HG03439 (cell line): ENCODE measurements around the gene APBB2.
"Not testable (repeated sequence)": the region's sequence is repeated elsewhere in the genome, so short reads cannot be mapped to it uniquely, and the experiment has no call there.

Source experiments
- ATAC-seq: cut with Tn5 transposase; IDR thresholded peaks from one replicate; pipeline ENCODE4 v1.9.1; 2021; ENCODE audit warnings: mild to moderate bottlenecking, moderate library complexity; ENCODE audit not compliant: unreplicated experiment

APBB2 gene

GRCh38 chr4:41069838-41070237 is 144.5 kb downstream of the APBB2 start:
- ATAC-seq, result no peak

- no peak for ATAC-seq
Measured at GRCh38 chr4:41069257-41069656, 145.1 kb downstream of the APBB2 start.

- no peak for ATAC-seq
Measured at GRCh38 chr4:41067369-41067768, 147.0 kb downstream of the APBB2 start.

- ATAC-seq, result no peak
Measured at GRCh38 chr4:41066049-41066448, 148.3 kb downstream of the APBB2 start.

DNA sequence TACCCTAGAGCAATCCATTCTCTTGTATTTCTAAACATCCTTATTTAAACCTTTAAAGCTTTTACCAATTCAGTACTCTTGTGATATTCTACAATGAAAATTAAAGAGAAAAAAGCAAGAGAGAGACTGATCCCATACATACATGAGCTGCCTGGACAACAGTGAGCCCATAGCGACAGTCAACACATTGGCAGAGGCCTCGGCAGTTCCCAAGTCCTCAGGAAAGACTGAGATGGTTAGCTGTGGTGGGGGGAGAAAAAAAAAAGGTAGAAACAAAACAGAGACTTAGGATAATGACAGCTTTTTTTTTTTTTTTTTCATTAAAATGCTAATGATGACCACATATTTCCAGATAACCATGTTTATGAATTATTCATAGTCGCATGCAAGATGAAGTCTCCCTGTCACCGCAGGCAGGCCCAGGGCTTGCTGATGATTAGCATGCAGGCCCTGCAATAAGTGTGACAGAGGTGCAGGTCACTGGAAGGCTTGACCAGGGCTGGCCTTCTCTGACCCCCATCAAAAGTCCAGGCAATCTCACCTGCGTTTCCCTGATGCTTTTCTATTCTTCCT is 148.8 kb downstream of the APBB2 start:
- no peak for ATAC-seq

- ATAC-seq, result no peak
Measured at GRCh38 chr4:41064953-41065352, 149.4 kb downstream of the APBB2 start.

- ATAC-seq, result no peak
Measured at GRCh38 chr4:41061482-41062185, 152.7 kb downstream of the APBB2 start.

- ATAC-seq, result no peak
Measured at GRCh38 chr4:41060352-41061334, 153.7 kb downstream of the APBB2 start.

- ATAC-seq, result not testable (repeated sequence)
Measured at GRCh38 chr4:41059411-41059810, 154.9 kb downstream of the APBB2 start.

GRCh38 chr4:41058426-41058825 is 155.9 kb downstream of the APBB2 start:
- no peak for ATAC-seq

DNA sequence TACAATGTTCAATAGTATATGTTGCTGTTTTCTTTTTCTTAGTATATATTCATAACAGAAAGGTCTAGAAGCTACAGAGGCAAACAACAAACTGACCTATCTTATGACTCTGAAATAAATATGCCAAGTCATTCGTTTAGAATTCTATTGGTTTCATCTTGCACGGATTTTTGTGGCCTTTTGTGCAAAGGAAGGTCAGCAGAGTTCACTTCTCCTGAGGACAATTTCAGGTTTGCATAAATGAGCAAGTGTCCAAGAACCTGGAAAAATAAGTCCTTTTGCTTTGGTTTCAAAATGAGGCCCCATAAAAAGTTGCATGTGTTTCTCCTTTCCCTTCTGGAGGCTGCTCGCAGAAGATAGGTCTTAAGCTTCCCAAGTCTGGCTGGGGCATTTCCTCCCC is 156.9 kb downstream of the APBB2 start:
- no peak for ATAC-seq

DNA sequence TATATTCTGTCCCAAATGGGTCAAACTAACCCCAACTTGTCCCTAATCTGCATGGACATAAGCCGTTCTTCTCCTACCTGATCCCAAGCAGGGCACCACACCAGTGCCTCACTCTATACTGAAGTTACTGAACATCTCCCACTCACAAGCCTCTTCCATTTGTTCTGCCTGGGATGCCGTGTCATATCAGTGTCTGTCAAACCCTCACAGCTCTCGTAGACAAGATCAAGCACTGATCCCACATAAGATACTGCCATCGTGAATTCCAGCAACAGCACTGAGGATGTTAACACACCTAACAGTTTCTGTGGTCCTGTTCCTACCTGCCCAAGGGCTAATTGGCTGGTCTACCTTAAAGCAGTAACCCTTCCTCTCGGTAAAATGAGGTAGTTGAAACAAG is 162.1 kb downstream of the APBB2 start:
- no peak for ATAC-seq

DNA sequence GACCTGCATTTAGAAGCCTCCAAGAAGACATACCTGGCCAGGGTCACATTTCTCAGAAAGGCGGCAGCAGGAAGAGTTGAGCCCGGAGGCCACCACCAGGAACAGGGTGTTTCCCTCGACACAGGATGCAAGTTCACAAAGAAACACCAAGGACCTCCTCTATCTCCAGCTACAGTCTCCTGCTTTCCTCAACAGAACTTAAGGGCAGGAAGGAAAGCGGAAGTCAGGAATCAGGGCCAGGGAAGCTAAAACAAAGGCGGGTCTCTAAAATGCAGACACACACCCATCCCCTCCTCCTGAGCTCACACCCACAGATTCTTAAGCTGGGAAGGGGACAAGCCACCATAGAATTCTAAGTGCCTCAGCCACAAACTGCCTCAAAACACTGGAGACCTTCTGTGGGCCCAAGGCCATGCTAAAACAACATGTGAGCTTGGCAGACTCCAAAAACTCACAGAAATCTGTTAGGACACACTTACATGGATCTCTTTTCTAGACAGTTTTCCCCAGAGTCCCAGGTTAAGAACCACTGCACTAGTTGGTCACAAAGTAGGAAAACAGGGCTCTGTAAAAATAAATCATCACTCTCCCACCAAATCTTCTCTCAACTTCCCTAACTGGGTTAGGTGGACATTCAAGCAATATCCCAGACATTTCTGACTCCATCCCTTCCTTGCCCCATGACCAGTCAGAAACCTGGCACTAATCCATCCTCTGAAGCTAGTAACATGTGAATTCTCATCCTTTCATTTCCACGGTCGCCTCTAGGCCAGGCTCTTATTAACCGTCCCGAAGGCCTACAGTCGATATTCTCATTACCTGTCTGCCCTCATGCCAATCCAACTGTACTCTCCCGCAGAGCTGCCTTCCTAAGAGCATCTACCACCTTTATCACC is 163.2 kb downstream of the APBB2 start:
- ATAC-seq, result no peak

GRCh38 chr4:41050116-41050515 is 164.2 kb downstream of the APBB2 start:
- no peak for ATAC-seq

- ATAC-seq, result not testable (repeated sequence)
Measured at GRCh38 chr4:41049176-41049575, 165.2 kb downstream of the APBB2 start.

GRCh38 chr4:41044791-41045190 is 169.6 kb downstream of the APBB2 start:
- no peak for ATAC-seq

DNA sequence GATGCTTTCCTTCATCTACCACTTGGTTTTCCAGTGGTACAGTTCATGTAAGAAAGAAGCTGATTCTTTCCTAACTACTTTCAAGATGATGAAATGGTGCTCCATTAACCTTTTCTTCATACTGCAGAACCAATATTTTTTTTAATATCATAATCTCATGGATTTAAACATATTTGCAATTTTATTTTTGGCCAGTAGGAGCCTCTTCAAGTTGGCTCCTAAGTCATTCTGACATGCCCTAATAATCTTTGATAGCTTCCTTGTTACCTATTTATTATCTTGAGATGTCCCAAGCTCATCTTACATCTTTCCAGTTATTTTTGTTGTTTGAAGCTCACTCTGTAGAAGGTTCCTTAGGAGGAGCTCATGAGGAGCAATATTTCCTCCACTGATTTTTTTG is 170.2 kb downstream of the APBB2 start:
- no peak for ATAC-seq

DNA sequence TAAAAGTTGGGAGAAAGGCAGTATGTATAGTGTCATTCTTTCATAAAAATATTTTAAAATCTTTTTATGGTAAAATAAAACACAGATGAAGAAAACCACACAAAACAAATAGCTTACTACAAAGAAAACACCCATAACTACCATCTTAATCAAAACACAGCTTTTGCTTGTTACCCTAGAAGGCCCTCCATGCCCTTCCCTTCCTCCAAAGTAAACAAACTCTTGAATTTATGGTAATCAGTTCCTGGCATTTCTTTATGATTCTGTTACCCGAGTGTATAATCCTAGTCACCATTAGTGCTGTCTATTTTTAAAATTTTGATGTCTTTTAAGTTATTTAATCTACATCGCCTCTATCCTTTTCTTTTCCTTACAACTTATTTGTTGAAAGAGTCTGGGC is 170.9 kb downstream of the APBB2 start:
- ATAC-seq, result no peak

DNA sequence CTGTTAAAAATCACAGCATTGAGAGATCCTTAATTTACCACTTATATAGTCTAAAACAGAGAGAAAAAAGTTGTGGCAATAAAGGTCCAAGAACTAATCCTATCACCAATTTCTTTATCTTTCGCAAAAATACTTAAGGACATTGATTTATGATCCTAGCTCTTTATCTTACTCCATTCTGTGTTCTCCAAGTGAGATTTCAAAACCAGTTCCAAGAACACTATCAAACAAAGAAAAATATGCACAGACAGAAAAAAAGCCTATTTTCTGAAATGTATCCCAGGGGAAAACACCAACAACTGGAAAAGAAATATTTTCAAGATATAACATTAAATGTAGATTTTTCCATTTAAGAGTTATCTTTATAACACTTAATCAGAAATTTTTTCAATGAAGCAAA is 172.8 kb downstream of the APBB2 start:
- no peak for ATAC-seq

- ATAC-seq, result no peak
Measured at GRCh38 chr4:41039317-41039716, 175.0 kb downstream of the APBB2 start.

DNA sequence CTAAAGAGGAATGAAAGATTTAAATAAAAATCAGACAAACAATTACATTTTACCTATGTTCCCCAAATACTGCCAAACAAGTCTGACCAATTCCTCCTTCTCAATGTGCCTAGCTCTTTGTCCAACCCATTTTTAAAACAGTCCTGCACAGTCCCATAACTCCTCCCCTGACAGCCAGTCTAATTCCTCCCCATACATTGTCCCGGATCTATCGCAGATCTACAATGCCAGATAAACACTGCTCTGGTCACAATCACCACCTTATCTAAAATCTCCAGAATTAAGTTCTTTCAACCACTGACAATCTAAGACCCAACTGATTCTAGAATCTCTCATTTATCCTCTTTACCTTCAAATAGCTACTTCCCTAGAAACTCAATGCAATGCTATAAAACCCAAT is 176.0 kb downstream of the APBB2 start:
- ATAC-seq, result no peak
